H1 (cell line): ENCODE measurements around the gene MKI67. TPM values are rescaled to one million over a fixed set of nuclear protein-coding genes. Genes with fewer than 3 reads are reported as not detected.

Experiments
- EP300 ChIP-seq, 2 experiments: IDR thresholded peaks; 1 replicate in 1 of 2; 2 replicates in 1 of 2; pipeline ENCODE4 v1.6.1; 2011 to 2012; ENCODE audit warnings: low read depth in 2 of 2, low read length in 2 of 2, mild to moderate bottlenecking in 2 of 2, borderline replicate concordance in 1 of 2, inconsistent platforms in 1 of 2, moderate library complexity in 1 of 2
- RNF2 ChIP-seq: fragments of 200-900, 300-1000 bp; sonication (generic); IDR thresholded peaks from 2 replicates; pipeline ENCODE4 v1.7.1; 2016; ENCODE audit warnings: borderline replicate concordance, low read depth, mild to moderate bottlenecking, antibody characterized with exemption, low read length; ENCODE audit not compliant: poor library complexity, severe bottlenecking; ENCODE audit errors: missing control alignments
- polyA plus RNA-seq, 7 experiments: library from polyadenylated mRNA; depleted of rRNA in 3 of 7; stranded (reverse) in 5 of 7; unstranded in 2 of 7; fragments of >200 nt in 5 of 7; fragments of 200-250 nt in 2 of 7; gene quantifications; 1 replicate in 5 of 7; 2 replicates in 1 of 7; 4 replicates in 1 of 7; pipeline versions ENCODE4 v1.2.1 to v1.2.3, GENCODE V29; 2011 to 2013; ENCODE audit warnings: missing spikeins in 2 of 7, mixed read lengths in 2 of 7
- total RNA-seq: library from RNA; stranded (reverse); fragmentation: NEBNext Ultra II Directional; extraction: Animal tissue kit (Norgen Biotek cat#: 25700); gene quantifications from 2 replicates; pipeline ENCODE4 v1.2.1, GENCODE V29; 2021

The MKI67 gene
- total and polyA plus RNA-seq, 2 of the 8 experiments (the other 6 are each of a cell fraction or from before 2014, with no cell fraction given) = 15.8 to 85.1 TPM

DNA sequence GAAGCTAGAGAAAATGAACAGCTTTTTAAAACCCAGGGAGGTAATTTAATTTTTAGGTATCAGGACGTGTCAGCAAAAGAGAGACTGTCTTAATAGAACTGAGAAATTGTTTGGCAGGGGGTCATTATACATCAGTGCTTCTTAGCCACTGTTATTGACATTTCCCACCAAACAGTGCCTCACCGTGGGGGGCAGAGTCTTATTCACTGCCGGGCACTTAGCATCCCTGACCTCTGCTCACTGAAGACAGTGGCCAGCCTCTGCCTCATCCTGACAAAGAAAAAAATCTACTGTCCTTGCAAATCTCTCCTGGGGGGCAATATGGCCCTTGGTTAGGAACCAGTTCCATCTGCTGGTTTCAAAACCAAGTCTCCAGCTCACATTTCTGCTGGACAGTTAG lies 14.2 kb upstream of the MKI67 start (continued):
- TF ChIP-seq EP300 (IDR thresholded peaks at IDR 0.05; ENCODE audit: borderline replicate concordance in 1 of 2, low read depth in 2 of 2, low read length in 2 of 2) (no peak), RNF2 (no peak)
